ENCODE results near the gene UNC80. TPM values are rescaled to one million over a fixed set of nuclear protein-coding genes. Genes with fewer than 3 reads are reported as not detected.

UNC80 gene
- polyA plus RNA-seq, 1 donor (not counting 4 experiments of a cell fraction or from before 2014, with no cell fraction given): 0.13 TPM

GRCh38 chr2:209772290-209772685 lies 656 bp downstream of the UNC80 start:
- FAIRE-seq: no peak
- TF ChIP-seq CTCF (optimal IDR thresholded peaks at IDR 0.05 in 1 of 3, IDR thresholded peaks at IDR 0.05 in 1 of 3, conservative IDR thresholded peaks at IDR 0.05 in 1 of 3; ENCODE audit: extremely low read depth in 1 of 3, insufficient read depth in 2 of 3, low read length in 3 of 3): no peak
- TF ChIP-seq EZH2 (IDR thresholded peaks at IDR 0.05; ENCODE audit: low read length): no peak

GRCh38 chr2:209773377-209773776 lies 1.7 kb downstream of the UNC80 start:
- no peaks in the 10 kb centered on the region for H4K20me1 ChIP-seq (ENCODE audit: control insufficient read depth, extremely low read depth, insufficient read depth, low read length)
- H3K36me3 ChIP-seq (ENCODE audit: control insufficient read depth in 2 of 2, extremely low read depth in 1 of 2, insufficient read depth in 2 of 2, low read length in 2 of 2): no peaks in the 10 kb centered on the region
- peaks cover 14% of the 10 kb centered on the region for H3K27me3 ChIP-seq (ENCODE audit: control insufficient read depth, extremely low read depth, insufficient read depth, low read length)
- no peak overlapping the region for H3K27ac ChIP-seq (ENCODE audit: control insufficient read depth, insufficient read depth, low read length)
- H3K9ac ChIP-seq (ENCODE audit: control insufficient read depth, extremely low read depth, insufficient read depth, low read length): no peak overlapping the region
- no peak overlapping the region for H2AFZ ChIP-seq (ENCODE audit: control insufficient read depth, low read length)
- no peak for TF ChIP-seq CTCF (optimal IDR thresholded peaks at IDR 0.05 in 1 of 3, IDR thresholded peaks at IDR 0.05 in 1 of 3, conservative IDR thresholded peaks at IDR 0.05 in 1 of 3; ENCODE audit: extremely low read depth in 1 of 3, insufficient read depth in 2 of 3, low read length in 3 of 3)
- no peak for TF ChIP-seq EZH2 (IDR thresholded peaks at IDR 0.05; ENCODE audit: low read length)
- no peaks in the 10 kb centered on the region for H3K9me3 ChIP-seq (ENCODE audit: control insufficient read depth, low read depth, low read length)
- no peak for FAIRE-seq
- DNase-seq (ENCODE audit: low read depth, low spot score): no peak
- H3K4me3 ChIP-seq (ENCODE audit: control insufficient read depth in 2 of 3, extremely low read depth in 1 of 3, insufficient read depth in 2 of 3, low read depth in 1 of 3, low read length in 3 of 3): no peak overlapping the region
- no peaks in the 10 kb centered on the region for H3K79me2 ChIP-seq (ENCODE audit: control insufficient read depth, insufficient read depth, low read length)
- H3K4me1 ChIP-seq (ENCODE audit: control insufficient read depth, extremely low read depth, insufficient read depth, low read length): no peaks in the 10 kb centered on the region
- no peak overlapping the region for H3K4me2 ChIP-seq (ENCODE audit: control insufficient read depth, extremely low read depth, insufficient read depth, low read depth, low read length)
- no peaks in the 10 kb centered on the region for H3K9me1 ChIP-seq (ENCODE audit: control insufficient read depth, extremely low read depth, insufficient read depth, low read length)
- dilution Hi-C loops (cut with MboI; ENCODE audit: extremely low pct_ligation_motif_present, low sequenced_read_pairs): no loop called here

More at GRCh38 chr2:209772290-209772685, 656 bp downstream of the UNC80 start:
- Histone ChIP-seq H2AFZ (ENCODE audit: control insufficient read depth, low read length) (no peak overlapping the region), H4K20me1 (ENCODE audit: control insufficient read depth, extremely low read depth, insufficient read depth, low read length) (no peaks in the 10 kb centered on the region), H3K9me3 (ENCODE audit: control insufficient read depth, low read depth, low read length) (no peaks in the 10 kb centered on the region), H3K4me2 (ENCODE audit: control insufficient read depth, extremely low read depth, insufficient read depth, low read depth, low read length) (no peak overlapping the region), H3K27ac (ENCODE audit: control insufficient read depth, insufficient read depth, low read length) (no peak overlapping the region), H3K4me3 (ENCODE audit: control insufficient read depth in 2 of 3, extremely low read depth in 1 of 3, insufficient read depth in 2 of 3, low read depth in 1 of 3, low read length in 3 of 3) (no peak overlapping the region), H3K36me3 (ENCODE audit: control insufficient read depth in 2 of 2, extremely low read depth in 1 of 2, insufficient read depth in 2 of 2, low read length in 2 of 2) (no peaks in the 10 kb centered on the region), H3K79me2 (ENCODE audit: control insufficient read depth, insufficient read depth, low read length) (no peaks in the 10 kb centered on the region), H3K9me1 (ENCODE audit: control insufficient read depth, extremely low read depth, insufficient read depth, low read length) (no peaks in the 10 kb centered on the region), H3K27me3 (ENCODE audit: control insufficient read depth, extremely low read depth, insufficient read depth, low read length) (peaks cover 14% of the 10 kb centered on the region), H3K9ac (ENCODE audit: control insufficient read depth, extremely low read depth, insufficient read depth, low read length) (no peak overlapping the region), H3K4me1 (ENCODE audit: control insufficient read depth, extremely low read depth, insufficient read depth, low read length) (no peaks in the 10 kb centered on the region)
- dilution Hi-C loops (cut with MboI; ENCODE audit: extremely low pct_ligation_motif_present, low sequenced_read_pairs): no loop called here
- DNase-seq (ENCODE audit: low read depth, low spot score): no peak

Data from keratinocyte (primary cell).